ENCODE measurements around the gene HBA1. TPM values are rescaled to one million over a fixed set of nuclear protein-coding genes. Genes with fewer than 3 reads are reported as not detected.

Gene HBA1
- total RNA-seq, 1 donor from 2014 or later: not detected

GRCh38 chr16:183005-183404, 6.5 kb downstream of the HBA1 start:
- Mint-ChIP-seq H3K36me3 (ENCODE audit: low read depth) (peaks cover 4% of the 10 kb centered on the region), H3K4me3 (ENCODE audit: unreplicated experiment) (no peak overlapping the region), H3K27ac (ENCODE audit: unreplicated experiment) (no peak overlapping the region), H3K27me3 (ENCODE audit: low read depth) (peaks cover 9% of the 10 kb centered on the region), H3K9me3 (ENCODE audit: low read depth) (no peaks in the 10 kb centered on the region), H3K4me1 (ENCODE audit: low read depth) (no peaks in the 10 kb centered on the region)
- DNase-seq (ENCODE audit: low spot score): no peak
- TF ChIP-seq CTCF (IDR thresholded peaks at IDR 0.05): no peak

- TF ChIP-seq CTCF (IDR thresholded peaks at IDR 0.05): no peak
- Mint-ChIP-seq H3K4me1 (ENCODE audit: low read depth) (no peaks in the 10 kb centered on the region), H3K9me3 (ENCODE audit: low read depth) (no peaks in the 10 kb centered on the region), H3K27me3 (ENCODE audit: low read depth) (no peaks in the 10 kb centered on the region), H3K4me3 (ENCODE audit: unreplicated experiment) (no peak overlapping the region), H3K27ac (ENCODE audit: unreplicated experiment) (no peak overlapping the region), H3K36me3 (ENCODE audit: low read depth) (peaks cover 20% of the 10 kb centered on the region)
- DNase-seq (ENCODE audit: low spot score): no peak
These were observed 8.7 kb downstream of the HBA1 start for GRCh38 chr16:185213-185612.

- DNase-seq (ENCODE audit: low spot score): no peak
- H3K9me3 Mint-ChIP-seq (ENCODE audit: low read depth): no peaks in the 10 kb centered on the region
- no peak overlapping the region for H3K4me3 Mint-ChIP-seq (ENCODE audit: unreplicated experiment)
- no peak overlapping the region for H3K27ac Mint-ChIP-seq (ENCODE audit: unreplicated experiment)
- H3K27me3 Mint-ChIP-seq (ENCODE audit: low read depth): no peaks in the 10 kb centered on the region
- no peak for TF ChIP-seq CTCF (IDR thresholded peaks at IDR 0.05)
- peaks cover 20% of the 10 kb centered on the region for H3K36me3 Mint-ChIP-seq (ENCODE audit: low read depth)
- no peaks in the 10 kb centered on the region for H3K4me1 Mint-ChIP-seq (ENCODE audit: low read depth)
These were observed 9.2 kb downstream of the HBA1 start for GRCh38 chr16:185691-186090.

GRCh38 chr16:187330-187729, 10.8 kb downstream of the HBA1 start:
- H3K36me3 Mint-ChIP-seq (ENCODE audit: low read depth): peaks cover 32% of the 10 kb centered on the region
- no peaks in the 10 kb centered on the region for H3K9me3 Mint-ChIP-seq (ENCODE audit: low read depth)
- no peak overlapping the region for H3K4me3 Mint-ChIP-seq (ENCODE audit: unreplicated experiment)
- no peak overlapping the region for H3K27ac Mint-ChIP-seq (ENCODE audit: unreplicated experiment)
- no peak for TF ChIP-seq CTCF (IDR thresholded peaks at IDR 0.05)
- DNase-seq (ENCODE audit: low spot score): no peak
- H3K4me1 Mint-ChIP-seq (ENCODE audit: low read depth): no peaks in the 10 kb centered on the region
- H3K27me3 Mint-ChIP-seq (ENCODE audit: low read depth): no peaks in the 10 kb centered on the region

- no peak for DNase-seq (ENCODE audit: low spot score)
- no peak overlapping the region for H3K4me3 Mint-ChIP-seq (ENCODE audit: unreplicated experiment)
- no peaks in the 10 kb centered on the region for H3K9me3 Mint-ChIP-seq (ENCODE audit: low read depth)
- peak; percentile 47 for TF ChIP-seq CTCF (IDR thresholded peaks at IDR 0.05)
- H3K36me3 Mint-ChIP-seq (ENCODE audit: low read depth): peaks cover 36% of the 10 kb centered on the region
- no peaks in the 10 kb centered on the region for H3K4me1 Mint-ChIP-seq (ENCODE audit: low read depth)
- H3K27ac Mint-ChIP-seq (ENCODE audit: unreplicated experiment): no peak overlapping the region
- H3K27me3 Mint-ChIP-seq (ENCODE audit: low read depth): no peaks in the 10 kb centered on the region
These were observed 12.2 kb downstream of the HBA1 start for GRCh38 chr16:188674-189073.

All from chondrocyte (in vitro differentiated cells).